MM.1S (cell line): ENCODE results near the gene ATG10.

Experiments used
- EZH2 ChIP-seq: fragments of 300-600 bp; sonication (generic); optimal IDR thresholded peaks from 2 replicates; pipeline ENCODE3; 2017; ENCODE audit warnings: low read depth, mild to moderate bottlenecking, antibody characterized with exemption, low read length, mixed read lengths
- TF ChIP-seq, protein P1 (sequence below): fragments of 300-600 bp; sonication (generic); IDR thresholded peaks from 2 replicates; pipeline ENCODE4 v1.5.1; 2016; ENCODE audit warnings: antibody characterized with exemption, low read length, mixed read lengths

DNA sequence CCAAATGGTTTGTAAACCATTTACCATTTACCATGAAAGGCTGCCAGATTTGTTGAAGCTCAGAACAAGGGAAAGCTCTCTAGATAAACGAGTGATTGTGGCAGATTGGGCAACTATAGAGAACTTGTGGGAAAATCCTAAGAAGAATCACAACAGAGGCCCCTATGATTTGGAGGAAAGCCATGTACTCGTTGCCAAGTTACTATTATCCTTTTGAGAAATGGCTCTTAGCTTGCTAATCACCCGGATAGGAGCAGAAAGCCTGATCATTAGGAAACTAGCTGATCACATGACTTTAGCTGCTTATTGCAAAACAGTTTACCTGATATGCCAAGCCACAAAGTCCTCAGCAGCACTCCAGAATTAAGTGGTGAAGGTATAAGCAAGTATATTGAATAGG is 23.5 kb upstream of the ATG10 start:
- TF ChIP-seq, protein P1, sequence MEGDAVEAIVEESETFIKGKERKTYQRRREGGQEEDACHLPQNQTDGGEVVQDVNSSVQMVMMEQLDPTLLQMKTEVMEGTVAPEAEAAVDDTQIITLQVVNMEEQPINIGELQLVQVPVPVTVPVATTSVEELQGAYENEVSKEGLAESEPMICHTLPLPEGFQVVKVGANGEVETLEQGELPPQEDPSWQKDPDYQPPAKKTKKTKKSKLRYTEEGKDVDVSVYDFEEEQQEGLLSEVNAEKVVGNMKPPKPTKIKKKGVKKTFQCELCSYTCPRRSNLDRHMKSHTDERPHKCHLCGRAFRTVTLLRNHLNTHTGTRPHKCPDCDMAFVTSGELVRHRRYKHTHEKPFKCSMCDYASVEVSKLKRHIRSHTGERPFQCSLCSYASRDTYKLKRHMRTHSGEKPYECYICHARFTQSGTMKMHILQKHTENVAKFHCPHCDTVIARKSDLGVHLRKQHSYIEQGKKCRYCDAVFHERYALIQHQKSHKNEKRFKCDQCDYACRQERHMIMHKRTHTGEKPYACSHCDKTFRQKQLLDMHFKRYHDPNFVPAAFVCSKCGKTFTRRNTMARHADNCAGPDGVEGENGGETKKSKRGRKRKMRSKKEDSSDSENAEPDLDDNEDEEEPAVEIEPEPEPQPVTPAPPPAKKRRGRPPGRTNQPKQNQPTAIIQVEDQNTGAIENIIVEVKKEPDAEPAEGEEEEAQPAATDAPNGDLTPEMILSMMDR, result no peak
- TF ChIP-seq EZH2, result no peak
